ENCODE data around the gene ACRBP.

The ACRBP gene

GRCh38 chr12:6620137-6620884 is 26.9 kb downstream of the ACRBP start:
- H3K27ac ChIP-seq: no peak overlapping the region
- H3K36me3 ChIP-seq (ENCODE audit: insufficient read depth): no peaks in the 10 kb centered on the region
- TF ChIP-seq CTCF (conservative IDR thresholded peaks at IDR 0.05; ENCODE audit: low read depth, low read length): no peak
- no peaks in the 10 kb centered on the region for H4K20me1 ChIP-seq (ENCODE audit: insufficient read depth)
- no peaks in the 10 kb centered on the region for H3K4me1 ChIP-seq (ENCODE audit: low read depth, poor library complexity, severe bottlenecking)
- no peak overlapping the region for H3K4me2 ChIP-seq
- no peaks in the 10 kb centered on the region for H3K27me3 ChIP-seq (ENCODE audit: insufficient read depth, low read depth)
- no peak overlapping the region for H3K9ac ChIP-seq
- H2AFZ ChIP-seq (ENCODE audit: low read depth): no peak overlapping the region
- H3K79me2 ChIP-seq (ENCODE audit: insufficient read depth, low read depth): no peaks in the 10 kb centered on the region
- H3K4me3 ChIP-seq (IDR thresholded peaks at IDR 0.05; ENCODE audit: insufficient read depth, low read depth, low read length): no peak overlapping the region

GRCh38 chr12:6618483-6619225 is 28.6 kb downstream of the ACRBP start:
- H4K20me1 ChIP-seq (ENCODE audit: insufficient read depth): no peaks in the 10 kb centered on the region
- no peak overlapping the region for H3K9ac ChIP-seq
- no peak overlapping the region for H2AFZ ChIP-seq (ENCODE audit: low read depth)
- H3K79me2 ChIP-seq (ENCODE audit: insufficient read depth, low read depth): no peaks in the 10 kb centered on the region
- H3K27ac ChIP-seq: no peak overlapping the region
- no peaks in the 10 kb centered on the region for H3K36me3 ChIP-seq (ENCODE audit: insufficient read depth)
- H3K4me2 ChIP-seq: no peak overlapping the region
- no peak for TF ChIP-seq CTCF (conservative IDR thresholded peaks at IDR 0.05; ENCODE audit: low read depth, low read length)
- no peak overlapping the region for H3K4me3 ChIP-seq (IDR thresholded peaks at IDR 0.05; ENCODE audit: insufficient read depth, low read depth, low read length)
- peaks cover 6% of the 10 kb centered on the region for H3K4me1 ChIP-seq (ENCODE audit: low read depth, poor library complexity, severe bottlenecking)
- H3K27me3 ChIP-seq (ENCODE audit: insufficient read depth, low read depth): no peaks in the 10 kb centered on the region

- TF ChIP-seq CTCF (conservative IDR thresholded peaks at IDR 0.05; ENCODE audit: low read depth, low read length): no peak
- no peaks in the 10 kb centered on the region for H4K20me1 ChIP-seq (ENCODE audit: insufficient read depth)
- no peaks in the 10 kb centered on the region for H3K27me3 ChIP-seq (ENCODE audit: insufficient read depth, low read depth)
- H3K79me2 ChIP-seq (ENCODE audit: insufficient read depth, low read depth): no peaks in the 10 kb centered on the region
- no peaks in the 10 kb centered on the region for H3K36me3 ChIP-seq (ENCODE audit: insufficient read depth)
- H3K4me1 ChIP-seq (ENCODE audit: low read depth, poor library complexity, severe bottlenecking): peaks cover 31% of the 10 kb centered on the region
- H3K27ac ChIP-seq: no peak overlapping the region
- H3K4me3 ChIP-seq (IDR thresholded peaks at IDR 0.05; ENCODE audit: insufficient read depth, low read depth, low read length): no peak overlapping the region
- no peak overlapping the region for H3K4me2 ChIP-seq
- no peak overlapping the region for H3K9ac ChIP-seq
- no peak overlapping the region for H2AFZ ChIP-seq (ENCODE audit: low read depth)
These were observed 31.4 kb downstream of the ACRBP start for GRCh38 chr12:6615802-6616201.

- no peaks in the 10 kb centered on the region for H4K20me1 ChIP-seq (ENCODE audit: insufficient read depth)
- H3K27me3 ChIP-seq (ENCODE audit: insufficient read depth, low read depth): no peaks in the 10 kb centered on the region
- peaks cover 31% of the 10 kb centered on the region for H3K4me1 ChIP-seq (ENCODE audit: low read depth, poor library complexity, severe bottlenecking)
- no peak overlapping the region for H3K9ac ChIP-seq
- no peaks in the 10 kb centered on the region for H3K36me3 ChIP-seq (ENCODE audit: insufficient read depth)
- H3K4me2 ChIP-seq: no peak overlapping the region
- H2AFZ ChIP-seq (ENCODE audit: low read depth): no peak overlapping the region
- no peak for TF ChIP-seq CTCF (conservative IDR thresholded peaks at IDR 0.05; ENCODE audit: low read depth, low read length)
- H3K27ac ChIP-seq: no peak overlapping the region
- H3K79me2 ChIP-seq (ENCODE audit: insufficient read depth, low read depth): no peaks in the 10 kb centered on the region
- no peak overlapping the region for H3K4me3 ChIP-seq (IDR thresholded peaks at IDR 0.05; ENCODE audit: insufficient read depth, low read depth, low read length)
These were observed 32.6 kb downstream of the ACRBP start for GRCh38 chr12:6614513-6615172.
